Right cardiac atrium (tissue), 5 donors: ENCODE data around the gene PTPRN2. TPM values are rescaled to one million over a fixed set of nuclear protein-coding genes. Genes with fewer than 3 reads are reported as not detected.
A peak's percentile ranks its signal among the peaks of the same experiment; 100 is the strongest.

ENCODE experiments used
- ATAC-seq, 2 donors: fragments of 200-7000 bp; cut with Tn5 transposase; one replicate each; pipeline versions ENCODE4 v1.8.0 to v1.9.1; 2020; ENCODE audit warnings: moderate library complexity in 2 of 2, mild to moderate bottlenecking in 1 of 2
- DNase-seq, 3 donors: peaks; one replicate each; pipeline ENCODE4 v3.0.0-alpha.2; 2020
- H3K27ac ChIP-seq: one replicate; pipeline ENCODE4 v1.5.1; 2013; ENCODE audit warnings: mild to moderate bottlenecking, low read length, control low read depth, moderate library complexity
- H3K27me3 ChIP-seq: one replicate; pipeline ENCODE4 v1.6.1; 2013; ENCODE audit not compliant: control insufficient read depth, insufficient read depth
- H3K4me1 ChIP-seq: one replicate; pipeline ENCODE4 v1.6.1; 2013; ENCODE audit warnings: low read length; ENCODE audit not compliant: control insufficient read depth, insufficient read depth
- H3K4me3 ChIP-seq: one replicate; pipeline ENCODE4 v1.5.1; 2013; ENCODE audit warnings: low read length, control low read depth
- H3K9me3 ChIP-seq: one replicate; pipeline ENCODE4 v1.6.1; 2013; ENCODE audit warnings: low read length; ENCODE audit not compliant: control insufficient read depth
- whole genome bisulfite sequencing: extraction: QIAGEN DNeasy Blood & Tissue Kit; methylation state at CpG from one replicate; pipeline ENCODE4 v1.1.7; 2013; 5-methylcytosine and 5-hydroxymethylcytosine counted together
- intact Hi-C, 4 donors: fragments of 100-400 bp; cut with DNase I; formaldehyde crosslinking; loops; one replicate each; pipeline versions ENCODE4 v1.11.0 to v1.14.0; 2022 to 2023
- polyA plus RNA-seq: library from polyadenylated mRNA; stranded (reverse); fragments of 200-250 nt; gene quantifications from one replicate; pipeline ENCODE4 v1.2.3, GENCODE V29; 2013
- total RNA-seq, 4 donors: library from RNA; stranded (reverse); fragmentation: NEBNext Ultra II Directional; extraction: Animal tissue kit (Norgen Biotek cat#: 25700); gene quantifications; one replicate each; pipeline ENCODE4 v1.2.1, GENCODE V29; 2021
- donor health status: healthy with polysubstance abuse.
- donor health status: DM: no; HTN: yes; CAD: no.
- donor health status: DM: no; HTN: no; CAD: no.
- donor health status: DM: no; HTN: yes; CAD: no; lungs with severe emphysema.
- donor health status: DM: yes; HTN: yes; CAD: no.

The PTPRN2 gene
- total and polyA plus RNA-seq, 5 donors, result 1.5 to 3.9 (median 1.9) TPM

DNA sequence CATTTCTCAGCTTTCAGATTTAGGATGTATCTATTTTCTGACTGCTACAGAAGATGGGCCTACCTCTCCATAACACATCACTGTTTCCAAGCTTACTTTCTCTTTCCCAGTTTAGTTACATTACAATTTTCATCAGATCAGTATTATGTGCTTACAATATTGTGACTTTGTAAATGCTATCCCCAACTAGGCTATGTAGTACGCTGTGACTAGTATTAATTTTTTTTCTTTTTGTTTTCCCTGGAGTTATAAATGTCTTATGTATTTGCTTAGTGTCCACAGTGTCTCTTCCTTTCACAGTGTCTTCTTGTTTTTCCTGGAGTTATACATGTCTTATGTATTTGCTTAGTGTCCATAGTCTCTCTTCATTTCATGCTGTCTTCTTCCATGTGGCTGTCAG lies 188.9 kb downstream of the PTPRN2 start:
- Histone ChIP-seq H3K27ac (no peak overlapping the region), H3K9me3 (no peaks in the 10 kb centered on the region), H3K27me3 (no peaks in the 10 kb centered on the region), H3K4me3 (no peak overlapping the region), H3K4me1 (no peaks in the 10 kb centered on the region)
- ATAC-seq (no peak), DNase-seq (no peak)
- 94% methylated on average over 1 of the region's 1 CpG for WGBS
- intact Hi-C loops, result no loop called here

- Histone ChIP-seq H3K4me3 (no peak overlapping the region), H3K4me1 (no peaks in the 10 kb centered on the region), H3K27me3 (no peaks in the 10 kb centered on the region), H3K9me3 (no peaks in the 10 kb centered on the region), H3K27ac (no peak overlapping the region)
- WGBS, result 76% methylated on average over 6 of the region's 6 CpGs
- ATAC-seq (no peak), DNase-seq (no peak)
- intact Hi-C loops, result no loop called here
Measured at GRCh38 chr7:158397885-158398284, 189.7 kb downstream of the PTPRN2 start.

DNA sequence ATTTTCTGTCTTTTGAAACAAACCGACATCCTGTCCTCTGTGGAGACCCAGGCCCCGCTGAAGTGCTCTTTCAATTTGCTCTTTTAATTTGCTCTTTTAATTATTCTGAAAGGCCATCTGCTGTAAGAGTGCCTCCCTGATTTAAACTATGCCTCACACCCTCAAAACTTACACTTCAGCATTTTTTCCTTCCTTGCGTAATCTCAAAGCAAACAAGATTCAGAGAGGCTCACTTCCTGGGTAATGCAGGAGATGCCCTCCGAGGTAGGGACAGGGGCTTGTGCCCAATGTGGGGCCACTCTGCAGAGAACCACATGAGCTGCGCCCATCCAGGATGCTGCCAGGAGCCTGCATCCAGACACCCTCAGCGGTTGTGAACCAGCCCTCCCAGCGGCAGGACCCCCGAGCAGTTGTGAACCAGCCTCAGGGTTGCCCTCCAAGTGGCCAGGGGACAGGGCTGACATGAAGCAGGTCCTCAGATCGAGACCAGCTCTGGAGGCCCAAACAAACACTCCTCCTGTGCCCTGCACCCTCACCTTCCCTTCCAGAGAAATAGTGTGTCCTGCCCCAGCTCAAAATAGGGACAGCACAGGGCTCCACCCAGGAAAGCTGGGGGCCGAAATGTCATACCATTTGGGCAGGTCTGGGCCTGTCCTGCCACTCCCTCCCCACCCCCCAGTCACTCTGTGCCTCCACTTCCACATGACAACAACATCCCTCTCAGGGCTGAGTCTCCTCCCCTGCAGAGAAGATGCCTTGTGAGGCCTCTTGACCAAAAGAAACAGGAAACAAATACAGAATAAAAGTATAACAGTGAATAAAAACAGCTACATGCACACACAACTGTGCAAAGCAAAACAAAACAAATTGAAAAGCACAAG lies 190.4 kb downstream of the PTPRN2 start:
- DNase-seq, result no peak
- no peak for ATAC-seq
- Histone ChIP-seq H3K27ac (no peak overlapping the region), H3K27me3 (no peaks in the 10 kb centered on the region), H3K4me3 (no peak overlapping the region), H3K9me3 (no peaks in the 10 kb centered on the region), H3K4me1 (no peaks in the 10 kb centered on the region)
- intact Hi-C loops, result no loop called here
- WGBS, result 69% methylated on average over 10 of the region's 10 CpGs

- H3K4me1 ChIP-seq, result no peaks in the 10 kb centered on the region
- no peak for DNase-seq
Measured at GRCh38 chr7:158396301-158396905, 191.2 kb downstream of the PTPRN2 start.

DNA sequence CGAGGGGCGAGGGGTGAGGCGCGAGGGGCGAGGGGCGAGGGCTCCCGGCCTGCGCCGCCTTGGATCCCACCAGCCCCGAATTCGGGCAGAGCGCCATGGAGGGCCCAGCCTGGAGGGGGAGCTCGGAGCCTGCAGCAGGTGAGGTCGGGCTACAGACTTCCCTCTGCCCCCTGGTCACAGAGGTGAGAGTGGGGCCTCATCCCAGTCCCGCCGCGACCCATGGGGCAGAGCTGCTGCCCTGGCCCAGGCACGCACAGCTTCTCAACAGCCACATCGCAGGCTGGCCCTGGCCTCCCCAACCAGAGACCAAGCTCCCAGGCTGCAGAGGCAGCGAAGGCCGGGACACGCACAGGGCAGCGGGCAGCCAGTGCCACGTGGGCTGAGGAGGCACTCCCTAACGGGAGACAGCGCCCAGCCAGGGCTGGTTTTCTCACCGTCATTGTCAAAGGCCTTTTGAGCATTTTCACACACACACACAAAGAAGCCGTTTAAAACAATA lies 191.8 kb downstream of the PTPRN2 start:
- DNase-seq (no peak), ATAC-seq (no peak)
- Histone ChIP-seq H3K27ac (no peak overlapping the region), H3K27me3 (no peaks in the 10 kb centered on the region), H3K4me1 (no peaks in the 10 kb centered on the region), H3K4me3 (no peak overlapping the region), H3K9me3 (no peaks in the 10 kb centered on the region)
- intact Hi-C loops, result no loop called here
- 77% methylated on average over 27 of the region's 28 CpGs for WGBS

More at GRCh38 chr7:158396301-158396905, 191.2 kb downstream of the PTPRN2 start:
- no peak overlapping the region for H3K4me3 ChIP-seq
- intact Hi-C loops, result no loop called here
- WGBS, result 68% methylated on average over 17 of the region's 17 CpGs
- no peaks in the 10 kb centered on the region for H3K27me3 ChIP-seq
- no peak overlapping the region for H3K27ac ChIP-seq
- H3K9me3 ChIP-seq, result no peaks in the 10 kb centered on the region
- no peak for ATAC-seq

- Histone ChIP-seq H3K4me3 (no peak overlapping the region), H3K27ac (no peak overlapping the region), H3K9me3 (no peaks in the 10 kb centered on the region), H3K27me3 (no peaks in the 10 kb centered on the region), H3K4me1 (no peaks in the 10 kb centered on the region)
- DNase-seq (no peak), ATAC-seq (no peak)
- 92% methylated on average over 39 of the region's 46 CpGs for WGBS
- intact Hi-C loops, result no loop called here
Measured at GRCh38 chr7:158395349-158395748, 192.3 kb downstream of the PTPRN2 start.

DNA sequence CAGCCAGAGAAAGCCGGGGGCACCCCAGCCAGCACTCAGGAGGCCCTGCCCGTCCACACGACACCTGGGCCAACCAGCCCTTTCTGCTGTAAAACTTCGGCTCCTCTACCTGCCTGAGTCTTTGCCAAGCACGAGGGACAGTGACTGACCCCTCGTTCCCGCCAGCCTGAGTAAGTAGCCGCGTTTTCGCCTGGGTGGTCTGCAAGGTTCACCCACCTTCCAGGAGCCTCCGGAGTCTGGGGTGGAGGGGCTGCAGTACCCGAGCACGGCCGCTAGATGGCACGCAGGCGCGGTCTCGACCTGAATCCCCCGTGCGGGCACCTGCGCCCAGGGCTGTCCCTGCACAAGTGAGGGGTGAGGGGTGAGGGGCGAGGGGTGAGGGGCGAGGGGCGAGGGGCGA lies 192.7 kb downstream of the PTPRN2 start:
- no peaks in the 10 kb centered on the region for H3K27me3 ChIP-seq

DNA sequence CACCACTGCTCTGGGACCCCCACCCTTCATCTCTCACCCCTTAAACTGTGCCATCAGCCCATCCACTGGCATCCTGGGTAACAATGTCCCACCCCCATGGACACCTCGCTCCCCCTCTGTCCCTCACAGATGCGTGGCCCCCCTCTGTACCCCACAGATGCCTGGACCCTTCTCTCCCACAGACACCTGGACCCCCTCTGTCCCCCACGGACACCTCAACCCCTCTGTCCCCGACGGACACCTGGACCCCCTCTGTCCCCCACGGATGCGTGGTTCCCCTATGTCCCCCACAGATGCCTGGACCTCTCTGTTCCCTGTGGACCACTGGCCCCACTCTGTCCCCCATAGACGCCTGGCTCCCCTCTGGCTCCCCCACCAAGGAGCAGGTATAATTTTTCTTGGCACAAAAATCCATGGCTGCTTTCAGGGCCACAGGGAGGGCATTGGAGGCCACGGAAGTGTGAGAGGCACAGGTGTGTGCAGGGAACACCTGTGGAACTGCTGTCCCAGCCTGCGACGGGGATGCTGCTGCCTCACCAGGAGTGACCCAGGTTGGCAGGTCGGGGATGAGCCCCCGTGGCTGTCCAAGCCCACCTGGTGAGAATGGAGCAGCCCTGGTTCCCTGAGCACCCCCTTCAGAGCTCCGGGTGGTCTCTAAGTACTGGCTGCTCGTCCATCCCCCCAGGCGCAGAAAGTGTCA lies 193.5 kb downstream of the PTPRN2 start:
- 82% methylated on average over 16 of the region's 16 CpGs for WGBS
- Histone ChIP-seq H3K9me3 (no peaks in the 10 kb centered on the region), H3K4me3 (no peak overlapping the region), H3K27ac (no peak overlapping the region), H3K4me1 (no peaks in the 10 kb centered on the region), H3K27me3 (no peaks in the 10 kb centered on the region)
- ATAC-seq (no peak), DNase-seq (no peak)
- intact Hi-C loops, result no loop called here

More for the DNA sequence above, 192.7 kb downstream of the PTPRN2 start:
- Histone ChIP-seq H3K9me3 (no peaks in the 10 kb centered on the region), H3K4me1 (no peaks in the 10 kb centered on the region), H3K4me3 (no peak overlapping the region), H3K27ac (no peak overlapping the region)
- DNase-seq (peak in 2 of 3 donors; percentile 71), ATAC-seq (no peak)
- intact Hi-C loops, result no loop called here
- 35% methylated on average over 25 of the region's 25 CpGs for WGBS

DNA sequence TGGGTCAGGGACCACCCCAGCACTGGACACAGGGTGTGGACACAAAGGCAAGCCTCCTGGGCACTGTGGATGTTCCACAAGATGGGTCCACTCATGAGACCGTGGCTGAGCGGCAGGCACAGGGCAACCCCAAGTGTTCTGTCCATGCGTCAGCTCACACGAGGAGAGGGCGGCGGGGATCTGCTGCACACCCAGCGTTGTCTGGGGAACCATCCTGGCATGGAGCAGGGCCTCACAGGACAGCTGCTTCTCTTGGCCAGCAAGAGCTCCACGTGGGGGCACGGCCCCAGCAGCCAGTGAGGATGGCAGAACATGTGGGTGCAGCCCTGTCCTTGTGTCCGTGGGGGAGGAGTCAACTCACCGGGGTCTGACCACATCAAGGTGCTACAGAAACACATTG lies 195.4 kb downstream of the PTPRN2 start:
- ATAC-seq, result no peak
- Histone ChIP-seq H3K4me3 (no peak overlapping the region), H3K27ac (no peak overlapping the region), H3K9me3 (no peaks in the 10 kb centered on the region), H3K4me1 (no peaks in the 10 kb centered on the region), H3K27me3 (no peaks in the 10 kb centered on the region)
- intact Hi-C loops, result no loop called here
- 84% methylated on average over 11 of the region's 11 CpGs for WGBS
- DNase-seq, result no peak

DNA sequence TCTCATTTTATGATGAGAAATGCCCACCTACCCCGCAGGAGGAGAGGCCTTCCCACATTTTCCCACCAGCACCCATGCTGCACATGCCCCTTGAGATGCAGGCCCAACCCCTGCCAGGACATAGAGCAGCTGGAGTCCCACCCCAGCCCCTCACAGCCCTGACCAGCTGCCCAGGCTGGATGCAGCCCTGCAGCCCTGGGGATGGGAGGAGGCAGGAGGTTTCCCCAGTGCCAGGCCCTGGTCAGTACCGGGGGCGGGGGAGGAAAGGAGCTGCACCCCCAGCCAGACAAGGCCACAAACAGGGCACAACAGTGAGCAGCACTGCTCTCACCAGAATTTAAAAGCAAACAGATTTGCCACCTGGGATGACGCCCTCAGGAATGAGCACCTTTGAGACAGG lies 196.1 kb downstream of the PTPRN2 start:
- 89% methylated on average over 4 of the region's 4 CpGs for WGBS
- Histone ChIP-seq H3K4me3 (no peak overlapping the region), H3K27ac (no peak overlapping the region), H3K9me3 (no peaks in the 10 kb centered on the region), H3K4me1 (no peaks in the 10 kb centered on the region), H3K27me3 (no peaks in the 10 kb centered on the region)
- intact Hi-C loops, result no loop called here
- ATAC-seq, result no peak
- no peak for DNase-seq

DNA sequence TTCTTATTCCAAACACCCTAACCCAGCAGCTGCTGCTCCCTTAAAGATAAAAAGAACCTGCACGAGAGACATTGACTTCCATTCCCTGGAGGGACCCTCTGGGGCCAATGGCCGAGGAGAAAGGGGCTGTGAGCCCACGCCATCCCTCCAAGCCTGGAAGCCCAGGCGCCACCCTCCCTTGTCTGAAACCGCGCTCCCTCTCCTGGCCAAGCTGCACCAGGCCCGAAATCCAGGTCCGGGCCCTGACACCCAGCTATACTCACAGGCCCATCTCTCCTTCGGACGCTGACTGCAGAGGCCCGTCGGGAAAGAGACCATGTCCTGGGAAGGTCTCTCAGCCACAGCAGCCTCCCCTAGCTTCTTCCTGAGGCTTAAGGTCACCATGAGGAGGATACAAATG lies 196.5 kb downstream of the PTPRN2 start:
- 81% methylated on average over 12 of the region's 12 CpGs for WGBS
- intact Hi-C loops, result no loop called here
- Histone ChIP-seq H3K27me3 (no peaks in the 10 kb centered on the region), H3K4me3 (no peak overlapping the region), H3K4me1 (no peaks in the 10 kb centered on the region), H3K9me3 (no peaks in the 10 kb centered on the region), H3K27ac (no peak overlapping the region)
- DNase-seq, result no peak
- ATAC-seq, result no peak
